ENCODE results near the gene SNX5.
A peak's percentile ranks its signal among the peaks of the same experiment; 100 is the strongest.

The SNX5 gene

GRCh38 chr20:17914957-17915356, 53.6 kb downstream of the SNX5 start:
- DNase-seq = no peak

- DNase-seq = no peak
Observed at GRCh38 chr20:17912916-17913315, 55.7 kb downstream of the SNX5 start.

GRCh38 chr20:17911927-17912326, 56.7 kb downstream of the SNX5 start:
- no peak for DNase-seq

GRCh38 chr20:17910828-17911294, 57.7 kb downstream of the SNX5 start:
- DNase-seq = no peak

GRCh38 chr20:17909869-17910321, 58.7 kb downstream of the SNX5 start:
- DNase-seq = no peak

- no peak for DNase-seq
Observed at GRCh38 chr20:17905544-17905943, 63.0 kb downstream of the SNX5 start.

- peak in 1 of 5 experiments; percentile 50 for DNase-seq
Observed at GRCh38 chr20:17904027-17904426, 64.6 kb downstream of the SNX5 start.

GRCh38 chr20:17902531-17903083, 66.0 kb downstream of the SNX5 start:
- DNase-seq = no peak

- DNase-seq = no peak
Observed at GRCh38 chr20:17901971-17902370, 66.6 kb downstream of the SNX5 start.

- peak in 4 of 5 experiments; percentile 36 to 65 (median 42) for DNase-seq
Observed at GRCh38 chr20:17898548-17898994, 70.0 kb downstream of the SNX5 start.

GRCh38 chr20:17897566-17898307, 70.9 kb downstream of the SNX5 start:
- DNase-seq = no peak

GRCh38 chr20:17896771-17897369, 71.7 kb downstream of the SNX5 start:
- DNase-seq = no peak

- DNase-seq = no peak
Observed at GRCh38 chr20:17896193-17896723, 72.3 kb downstream of the SNX5 start.

- DNase-seq = peak in 2 of 5 experiments; percentile 24 to 39
Observed at GRCh38 chr20:17895641-17896171, 72.9 kb downstream of the SNX5 start.

- DNase-seq = no peak
Observed at GRCh38 chr20:17893445-17893844, 75.1 kb downstream of the SNX5 start.

GRCh38 chr20:17892189-17892938, 76.2 kb downstream of the SNX5 start:
- no peak for DNase-seq

Measured in T-helper 2 cell (primary cell).